Esophagus (tissue), 2 donors: Measurements from ENCODE around the gene MTSS2. TPM values are rescaled to one million over a fixed set of nuclear protein-coding genes. Genes with fewer than 3 reads are reported as not detected.
A peak's percentile ranks its signal among the peaks of the same experiment; 100 is the strongest.

Experiments used
- H3K27ac ChIP-seq, 2 donors: one replicate each; pipeline ENCODE4 v1.5.1; 2013; ENCODE audit warnings: low read depth in 2 of 2, mild to moderate bottlenecking in 2 of 2, inconsistent platforms in 1 of 2, low read length in 1 of 2, moderate library complexity in 1 of 2
- H3K27me3 ChIP-seq, 2 donors: one replicate each; pipeline ENCODE4 v1.6.1; 2013; ENCODE audit warnings: low read length in 2 of 2, control low read depth in 1 of 2, mild to moderate bottlenecking in 1 of 2; ENCODE audit not compliant: insufficient read depth in 2 of 2, control insufficient read depth in 1 of 2
- H3K36me3 ChIP-seq, 2 donors: one replicate each; pipeline ENCODE4 v1.6.1; 2013; ENCODE audit warnings: low read length in 1 of 2; ENCODE audit not compliant: control insufficient read depth in 2 of 2, insufficient read depth in 2 of 2
- H3K4me1 ChIP-seq, 2 donors: one replicate each; pipeline ENCODE4 v1.6.1; 2013; ENCODE audit warnings: low read length in 1 of 2; ENCODE audit not compliant: control insufficient read depth in 2 of 2, insufficient read depth in 2 of 2
- H3K4me3 ChIP-seq, 2 donors: one replicate each; pipeline ENCODE4 v1.5.1; 2013; ENCODE audit warnings: low read length in 2 of 2, mild to moderate bottlenecking in 2 of 2, low read depth in 1 of 2, moderate library complexity in 1 of 2
- H3K9me3 ChIP-seq, 2 donors: one replicate each; pipeline ENCODE4 v1.6.1; 2013; ENCODE audit warnings: mild to moderate bottlenecking in 2 of 2, low read depth in 1 of 2, low read length in 1 of 2, moderate library complexity in 1 of 2; ENCODE audit not compliant: control insufficient read depth in 2 of 2, insufficient read depth in 1 of 2
- WGBS, 2 donors: extraction: QIAGEN DNeasy Blood & Tissue Kit; methylation state at CpG; one replicate each; pipeline ENCODE4 v1.1.7; 2013; 5-methylcytosine and 5-hydroxymethylcytosine counted together
- polyA plus RNA-seq, 2 donors: library from polyadenylated mRNA; stranded (reverse); fragments of 200-250 nt; gene quantifications; one replicate each; pipeline ENCODE4 v1.2.3, GENCODE V29; 2013
- donor health status: healthy with polysubstance abuse.
- donor health status: Bipolar disorder and iron deficiency.

The MTSS2 gene
- polyA plus RNA-seq, 2 donors, result 27.4 to 62.9 TPM

DNA sequence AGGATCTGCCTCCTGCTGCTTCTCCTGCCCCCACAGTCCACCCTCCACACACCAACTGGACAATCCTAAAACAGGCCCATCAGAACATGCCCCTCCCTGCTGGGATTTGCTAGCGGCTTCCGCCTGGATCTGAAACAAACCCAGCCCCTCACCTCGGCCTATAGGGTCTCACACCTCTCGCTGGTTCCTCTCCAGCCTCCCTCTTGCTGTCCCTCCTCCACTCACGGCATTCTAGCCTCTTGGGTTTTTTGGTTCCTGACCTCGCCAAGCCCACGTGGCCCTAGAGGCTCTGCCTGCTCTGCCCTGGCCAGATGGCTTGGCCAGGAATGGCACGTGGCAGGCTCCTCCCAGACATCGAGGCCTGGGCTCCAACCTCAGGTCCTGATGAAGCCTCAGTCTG lies 15.7 kb upstream of the MTSS2 start:
- 75 to 76% methylated on average over 9 of the region's 9 CpGs for WGBS, 2 donors
- peak overlapping the region; percentile 81 to 95 for H3K27ac ChIP-seq
- H3K27me3 ChIP-seq, result no peaks in the 10 kb centered on the region
- peaks cover 0 to 6% of the 10 kb centered on the region in 2 donors for H3K36me3 ChIP-seq
- no peak overlapping the region for H3K4me3 ChIP-seq
- H3K4me1 ChIP-seq, result peaks cover 43 to 88% of the 10 kb centered on the region in 2 donors
- no peaks in the 10 kb centered on the region for H3K9me3 ChIP-seq

DNA sequence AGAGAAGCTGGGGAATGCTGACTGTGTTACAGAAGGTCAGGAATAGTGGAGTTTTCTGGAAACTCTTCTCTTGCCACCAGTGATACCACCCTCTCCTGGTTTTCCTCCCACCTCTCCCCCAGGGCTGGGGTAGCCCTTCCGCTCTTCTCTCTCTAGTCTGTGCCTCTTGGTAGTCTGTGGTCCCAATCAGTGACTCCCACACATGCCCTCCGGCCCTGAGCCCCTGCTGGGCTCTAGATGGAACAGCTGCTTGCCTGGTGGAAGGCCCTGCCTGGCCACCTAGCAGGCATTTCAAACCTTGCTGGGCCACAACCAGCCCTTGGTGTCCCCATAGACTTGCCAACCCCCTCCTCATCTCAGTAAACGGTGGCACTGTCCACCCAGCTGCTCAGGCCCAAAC lies 15.2 kb upstream of the MTSS2 start:
- peaks cover 0 to 6% of the 10 kb centered on the region in 2 donors for H3K36me3 ChIP-seq
- H3K4me3 ChIP-seq, result no peak overlapping the region
- peak overlapping the region; percentile 81 to 95 for H3K27ac ChIP-seq
- H3K9me3 ChIP-seq, result no peaks in the 10 kb centered on the region
- H3K27me3 ChIP-seq, result no peaks in the 10 kb centered on the region
- peaks cover 45 to 89% of the 10 kb centered on the region in 2 donors for H3K4me1 ChIP-seq
- 84 to 85% methylated on average over 3 of the region's 3 CpGs for WGBS, 2 donors

- WGBS, 2 donors, result 43 to 61% methylated on average over 28 to 30 of the region's 30 CpGs
- no peaks in the 10 kb centered on the region for H3K27me3 ChIP-seq
- no peaks in the 10 kb centered on the region for H3K9me3 ChIP-seq
- H3K4me3 ChIP-seq, result no peak overlapping the region
- H3K27ac ChIP-seq, result peak overlapping the region; percentile 84 to 95
- H3K4me1 ChIP-seq, result peaks cover 48 to 92% of the 10 kb centered on the region in 2 donors
- H3K36me3 ChIP-seq, result peaks cover 0 to 6% of the 10 kb centered on the region in 2 donors
Observed at GRCh38 chr16:70700101-70701020, 14.5 kb upstream of the MTSS2 start.

GRCh38 chr16:70699696-70700095 lies 13.8 kb upstream of the MTSS2 start:
- WGBS, 2 donors, result 57 to 77% methylated on average over 17 of the region's 17 CpGs
- no peaks in the 10 kb centered on the region for H3K27me3 ChIP-seq
- H3K27ac ChIP-seq, result peak overlapping the region; percentile 84 to 95
- H3K4me1 ChIP-seq, result peaks cover 50 to 91% of the 10 kb centered on the region in 2 donors
- H3K4me3 ChIP-seq, result no peak overlapping the region
- peaks cover 0 to 6% of the 10 kb centered on the region in 2 donors for H3K36me3 ChIP-seq
- H3K9me3 ChIP-seq, result no peaks in the 10 kb centered on the region

GRCh38 chr16:70698901-70699300 lies 13.0 kb upstream of the MTSS2 start:
- 62 to 74% methylated on average over 10 of the region's 10 CpGs for WGBS, 2 donors
- peak overlapping the region; percentile 84 to 95 for H3K27ac ChIP-seq
- no peaks in the 10 kb centered on the region for H3K9me3 ChIP-seq
- H3K4me3 ChIP-seq, result no peak overlapping the region
- H3K27me3 ChIP-seq, result no peaks in the 10 kb centered on the region
- H3K36me3 ChIP-seq, result peaks cover 0 to 6% of the 10 kb centered on the region in 2 donors
- peaks cover 48 to 91% of the 10 kb centered on the region in 2 donors for H3K4me1 ChIP-seq

DNA sequence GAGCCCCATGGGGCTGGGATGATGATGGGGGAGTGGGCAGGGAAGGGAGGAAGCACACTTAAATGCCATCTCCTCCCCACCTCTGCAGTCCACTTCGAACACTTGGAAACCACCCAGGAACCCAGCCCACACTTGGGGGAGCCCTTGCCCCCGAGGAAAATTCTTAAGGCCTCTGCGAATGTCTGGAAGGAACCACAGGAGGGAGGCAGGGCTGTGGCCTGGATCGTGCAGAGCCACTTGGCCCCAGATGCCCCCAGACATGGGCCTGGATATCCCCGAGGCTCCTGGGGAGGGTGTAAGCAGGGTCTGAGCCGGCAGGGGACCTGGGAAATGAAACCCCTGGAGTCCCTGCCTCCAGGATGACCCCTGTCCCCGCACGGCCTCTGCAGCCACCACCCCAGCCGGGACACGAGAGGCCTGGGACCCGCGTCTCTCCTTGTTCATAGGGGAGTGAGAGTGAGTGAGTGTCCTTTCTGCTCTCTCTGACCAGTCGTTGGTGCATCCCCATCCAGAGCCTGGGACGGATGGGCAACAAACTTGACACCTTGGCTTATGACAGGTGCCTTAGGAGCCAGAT lies 11.8 kb upstream of the MTSS2 start:
- H3K4me3 ChIP-seq, result no peak overlapping the region
- peaks cover 0 to 4% of the 10 kb centered on the region in 2 donors for H3K36me3 ChIP-seq
- 59 to 71% methylated on average over 14 of the region's 14 CpGs for WGBS, 2 donors
- no peaks in the 10 kb centered on the region for H3K9me3 ChIP-seq
- no peaks in the 10 kb centered on the region for H3K27me3 ChIP-seq
- peak overlapping the region; percentile 88 to 95 for H3K27ac ChIP-seq
- peaks cover 49 to 90% of the 10 kb centered on the region in 2 donors for H3K4me1 ChIP-seq

GRCh38 chr16:70696952-70697593 lies 11.2 kb upstream of the MTSS2 start:
- H3K27me3 ChIP-seq, result no peaks in the 10 kb centered on the region
- WGBS, 2 donors, result 39 to 47% methylated on average over 19 of the region's 19 CpGs
- peaks cover 0 to 4% of the 10 kb centered on the region in 2 donors for H3K36me3 ChIP-seq
- H3K9me3 ChIP-seq, result no peaks in the 10 kb centered on the region
- no peak overlapping the region for H3K4me3 ChIP-seq
- peaks cover 47 to 85% of the 10 kb centered on the region in 2 donors for H3K4me1 ChIP-seq
- H3K27ac ChIP-seq, result peak overlapping the region; percentile 88 to 95

GRCh38 chr16:70696355-70696754 lies 10.5 kb upstream of the MTSS2 start:
- peaks cover 48 to 78% of the 10 kb centered on the region in 2 donors for H3K4me1 ChIP-seq

DNA sequence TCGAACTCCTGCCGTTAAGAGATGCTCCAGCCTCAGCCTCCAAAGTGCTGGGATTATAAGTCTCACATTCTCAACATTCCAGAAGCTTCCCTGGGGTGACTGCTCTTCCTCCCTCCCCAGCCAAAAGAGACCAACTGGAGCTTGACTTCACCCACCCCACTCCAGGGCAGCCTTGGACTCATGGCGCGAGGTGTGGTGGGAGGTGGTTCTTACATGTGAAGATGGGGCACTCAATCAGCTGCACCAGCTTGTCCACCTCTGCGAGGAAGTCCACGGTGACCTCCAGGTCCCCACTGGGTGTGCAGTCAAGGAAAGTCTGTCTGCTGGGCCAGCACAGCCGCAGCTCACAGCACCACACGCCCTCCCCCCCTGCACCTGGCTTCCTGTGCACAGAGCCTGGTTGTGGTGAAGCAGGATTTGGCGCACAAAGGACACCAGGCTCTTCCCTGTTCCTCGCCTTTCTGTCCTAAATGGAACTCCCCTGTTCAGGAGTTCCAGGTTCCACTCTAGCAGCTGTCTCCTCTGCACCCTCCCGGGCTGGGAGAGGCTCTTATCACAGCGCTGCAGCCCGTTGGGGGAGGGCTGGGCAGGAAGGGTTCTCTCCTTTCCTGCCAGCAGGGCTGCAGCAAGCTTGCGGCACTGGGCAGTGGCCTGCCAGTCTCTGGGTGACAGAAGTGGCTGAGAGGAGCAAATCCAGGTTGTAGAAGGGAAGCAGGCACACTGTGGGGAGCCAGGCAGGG lies 9.6 kb upstream of the MTSS2 start:
- peaks cover 0 to 5% of the 10 kb centered on the region in 2 donors for H3K36me3 ChIP-seq
- peaks cover 46 to 77% of the 10 kb centered on the region in 2 donors for H3K4me1 ChIP-seq
- peak overlapping the region; percentile 25 to 85 for H3K27ac ChIP-seq
- no peaks in the 10 kb centered on the region for H3K9me3 ChIP-seq
- WGBS, 2 donors, result 46 to 50% methylated on average over 14 of the region's 14 CpGs
- no peak overlapping the region for H3K4me3 ChIP-seq
- H3K27me3 ChIP-seq, result no peaks in the 10 kb centered on the region

More at GRCh38 chr16:70696355-70696754, 10.5 kb upstream of the MTSS2 start:
- H3K4me3 ChIP-seq, result no peak overlapping the region
- H3K27me3 ChIP-seq, result no peaks in the 10 kb centered on the region
- WGBS, 2 donors, result 91 to 93% methylated on average over 8 of the region's 8 CpGs
- peak overlapping the region; percentile 88 to 95 for H3K27ac ChIP-seq
- peaks cover 0 to 5% of the 10 kb centered on the region in 2 donors for H3K36me3 ChIP-seq
- no peaks in the 10 kb centered on the region for H3K9me3 ChIP-seq
